Nephron (organoid): Measurements from ENCODE around the gene RGR.

Experiments used
- H3K27ac Mint-ChIP-seq, 3 experiments: 2 replicates each; pipeline ENCODE4 v1.8.0; 2020; ENCODE audit warnings: mixed read lengths in 3 of 3, mild to moderate bottlenecking in 2 of 3, moderate library complexity in 1 of 3
- H3K27me3 Mint-ChIP-seq: 2 replicates; pipeline ENCODE4 v1.8.0; 2021; ENCODE audit warnings: low read depth, mild to moderate bottlenecking, moderate library complexity, mixed read lengths
- H3K36me3 Mint-ChIP-seq: 2 replicates; pipeline ENCODE4 v1.8.0; 2020; ENCODE audit warnings: low read depth, mixed read lengths
- H3K4me1 Mint-ChIP-seq: 2 replicates; pipeline ENCODE4 v1.8.0; 2020; ENCODE audit warnings: mixed read lengths
- H3K4me3 Mint-ChIP-seq, 3 experiments: 2 replicates each; pipeline ENCODE4 v1.8.0; 2020; ENCODE audit warnings: mild to moderate bottlenecking in 3 of 3, mixed read lengths in 3 of 3, moderate library complexity in 2 of 3
- H3K9me3 Mint-ChIP-seq: 2 replicates; pipeline ENCODE4 v1.8.0; 2020; ENCODE audit warnings: mixed read lengths
- TF ChIP-seq, protein P1 (sequence below), 3 experiments: fragments of 200-600 bp; sonication (generic); IDR thresholded peaks; one replicate each; pipeline ENCODE4 v1.5.0; 2021; ENCODE audit warnings: antibody characterized with exemption in 3 of 3; ENCODE audit not compliant: unreplicated experiment in 3 of 3

Gene RGR

DNA sequence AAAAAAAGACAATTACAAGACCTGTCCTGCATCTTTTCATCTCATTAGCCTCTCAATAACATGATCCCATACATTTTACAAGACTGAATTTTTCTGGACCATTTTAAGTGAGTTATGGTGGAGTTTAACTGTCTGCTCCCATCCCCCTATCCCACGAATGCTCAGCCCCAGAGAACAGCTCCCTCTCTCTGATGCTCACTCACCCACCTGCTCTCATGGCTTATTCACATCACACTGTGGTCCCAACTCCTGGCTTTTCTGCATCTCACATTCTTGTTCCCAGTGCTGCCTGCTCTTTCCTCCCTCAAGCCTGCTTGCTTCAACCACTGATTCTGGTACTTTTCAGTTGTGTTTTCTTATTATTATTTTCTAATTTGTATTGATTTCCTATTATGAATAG lies 63.2 kb downstream of the RGR start:
- Mint-ChIP-seq H3K36me3 (no peaks in the 10 kb centered on the region), H3K27me3 (peaks cover 11% of the 10 kb centered on the region), H3K27ac (no peak overlapping the region), H3K4me3 (no peak overlapping the region), H3K9me3 (no peaks in the 10 kb centered on the region), H3K4me1 (peaks cover 4% of the 10 kb centered on the region)
- TF ChIP-seq, protein P1, sequence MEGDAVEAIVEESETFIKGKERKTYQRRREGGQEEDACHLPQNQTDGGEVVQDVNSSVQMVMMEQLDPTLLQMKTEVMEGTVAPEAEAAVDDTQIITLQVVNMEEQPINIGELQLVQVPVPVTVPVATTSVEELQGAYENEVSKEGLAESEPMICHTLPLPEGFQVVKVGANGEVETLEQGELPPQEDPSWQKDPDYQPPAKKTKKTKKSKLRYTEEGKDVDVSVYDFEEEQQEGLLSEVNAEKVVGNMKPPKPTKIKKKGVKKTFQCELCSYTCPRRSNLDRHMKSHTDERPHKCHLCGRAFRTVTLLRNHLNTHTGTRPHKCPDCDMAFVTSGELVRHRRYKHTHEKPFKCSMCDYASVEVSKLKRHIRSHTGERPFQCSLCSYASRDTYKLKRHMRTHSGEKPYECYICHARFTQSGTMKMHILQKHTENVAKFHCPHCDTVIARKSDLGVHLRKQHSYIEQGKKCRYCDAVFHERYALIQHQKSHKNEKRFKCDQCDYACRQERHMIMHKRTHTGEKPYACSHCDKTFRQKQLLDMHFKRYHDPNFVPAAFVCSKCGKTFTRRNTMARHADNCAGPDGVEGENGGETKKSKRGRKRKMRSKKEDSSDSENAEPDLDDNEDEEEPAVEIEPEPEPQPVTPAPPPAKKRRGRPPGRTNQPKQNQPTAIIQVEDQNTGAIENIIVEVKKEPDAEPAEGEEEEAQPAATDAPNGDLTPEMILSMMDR (IDR thresholded peaks at IDR 0.05; ENCODE audit: unreplicated experiment in 3 of 3) = no peak

DNA sequence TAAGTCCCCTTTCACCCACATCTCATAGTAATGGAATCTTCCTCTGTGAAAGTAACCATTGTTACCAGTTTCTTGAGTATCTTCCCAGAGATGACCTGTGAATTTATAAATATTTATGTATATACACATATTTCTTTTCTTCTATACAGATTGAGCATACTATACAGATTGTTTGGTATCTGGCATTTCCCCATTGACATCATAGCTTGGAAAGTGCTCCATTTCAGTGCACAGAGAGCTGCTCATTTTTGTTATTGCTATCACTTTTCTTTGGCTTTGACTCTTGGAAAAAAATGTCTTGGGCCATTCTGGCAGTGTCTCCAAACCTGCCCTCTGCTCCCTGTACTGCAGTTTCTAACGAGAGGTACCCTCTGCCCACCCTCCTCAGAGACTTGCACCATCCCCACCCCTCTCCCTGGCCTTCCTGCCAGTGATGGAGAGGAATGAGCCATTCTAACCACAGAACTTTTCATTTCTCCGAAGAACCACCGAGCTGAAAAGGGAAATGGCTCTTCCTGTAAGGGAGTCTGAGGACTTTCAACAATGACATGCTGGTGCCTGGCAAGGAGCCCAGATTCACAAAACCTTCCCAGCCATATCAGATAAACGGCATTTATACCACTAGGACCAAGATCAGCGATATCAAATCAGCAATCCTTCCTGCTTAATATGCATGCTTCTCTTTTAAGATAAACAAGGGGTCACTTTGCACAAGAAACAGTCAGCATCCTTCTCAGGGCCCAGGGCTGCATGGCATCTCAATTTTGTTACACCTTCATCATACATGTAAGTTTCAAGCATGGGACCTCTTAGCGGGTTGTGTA lies 63.8 kb downstream of the RGR start:
- no peaks in the 10 kb centered on the region for H3K36me3 Mint-ChIP-seq
- H3K27me3 Mint-ChIP-seq = peaks cover 11% of the 10 kb centered on the region
- peaks cover 4% of the 10 kb centered on the region for H3K4me1 Mint-ChIP-seq
- no peak overlapping the region for H3K4me3 Mint-ChIP-seq
- TF ChIP-seq, protein P1 (IDR thresholded peaks at IDR 0.05; ENCODE audit: unreplicated experiment in 3 of 3) = no peak
- H3K27ac Mint-ChIP-seq = no peak overlapping the region
- H3K9me3 Mint-ChIP-seq = no peaks in the 10 kb centered on the region
